Neural progenitor cell (in vitro differentiated cells): ENCODE measurements around the gene RASGRF1.

ENCODE experiments used
- EZH2 ChIP-seq: fragments of 200-600 bp; sonication (generic); IDR thresholded peaks from 2 replicates; pipeline ENCODE4 v1.6.1; 2017; ENCODE audit warnings: antibody characterized with exemption, mild to moderate bottlenecking, moderate library complexity
- TF ChIP-seq, protein P1 (sequence below): fragments of 200-600 bp; sonication (generic); IDR thresholded peaks from 2 replicates; pipeline ENCODE4 v1.5.1; 2017; ENCODE audit warnings: antibody characterized with exemption, mild to moderate bottlenecking

DNA sequence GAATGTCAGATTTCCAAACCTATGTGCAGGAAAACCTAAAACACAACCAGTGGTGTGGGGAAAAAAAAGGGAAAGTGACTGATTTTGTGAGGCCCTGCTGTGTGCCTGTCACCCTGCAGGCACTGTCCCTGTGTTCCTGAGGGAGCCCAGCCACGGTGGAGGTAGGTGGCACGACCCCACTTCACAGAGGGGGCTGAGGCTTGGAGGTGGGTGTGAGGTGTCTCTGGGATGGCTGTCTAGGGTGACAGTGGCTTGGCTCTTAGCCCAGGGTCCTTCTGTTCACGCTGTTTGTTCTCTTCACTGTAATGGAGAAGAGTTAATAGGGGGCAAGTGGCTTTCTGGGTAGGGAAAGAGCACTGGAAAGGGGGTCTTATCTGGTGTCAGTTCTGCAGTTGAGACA is 22.6 kb downstream of the RASGRF1 start:
- TF ChIP-seq, protein P1, sequence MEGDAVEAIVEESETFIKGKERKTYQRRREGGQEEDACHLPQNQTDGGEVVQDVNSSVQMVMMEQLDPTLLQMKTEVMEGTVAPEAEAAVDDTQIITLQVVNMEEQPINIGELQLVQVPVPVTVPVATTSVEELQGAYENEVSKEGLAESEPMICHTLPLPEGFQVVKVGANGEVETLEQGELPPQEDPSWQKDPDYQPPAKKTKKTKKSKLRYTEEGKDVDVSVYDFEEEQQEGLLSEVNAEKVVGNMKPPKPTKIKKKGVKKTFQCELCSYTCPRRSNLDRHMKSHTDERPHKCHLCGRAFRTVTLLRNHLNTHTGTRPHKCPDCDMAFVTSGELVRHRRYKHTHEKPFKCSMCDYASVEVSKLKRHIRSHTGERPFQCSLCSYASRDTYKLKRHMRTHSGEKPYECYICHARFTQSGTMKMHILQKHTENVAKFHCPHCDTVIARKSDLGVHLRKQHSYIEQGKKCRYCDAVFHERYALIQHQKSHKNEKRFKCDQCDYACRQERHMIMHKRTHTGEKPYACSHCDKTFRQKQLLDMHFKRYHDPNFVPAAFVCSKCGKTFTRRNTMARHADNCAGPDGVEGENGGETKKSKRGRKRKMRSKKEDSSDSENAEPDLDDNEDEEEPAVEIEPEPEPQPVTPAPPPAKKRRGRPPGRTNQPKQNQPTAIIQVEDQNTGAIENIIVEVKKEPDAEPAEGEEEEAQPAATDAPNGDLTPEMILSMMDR: no peak
- no peak for TF ChIP-seq EZH2
